Neural progenitor cell (in vitro differentiated cells): ENCODE data around the gene KRTAP5-9. TPM values are rescaled to one million over a fixed set of nuclear protein-coding genes. Genes with fewer than 3 reads are reported as not detected.

ENCODE experiments used
- DNase-seq: peaks from one replicate; pipeline ENCODE4 v3.0.0-alpha.2; 2016; ENCODE audit warnings: low spot score
- H2AFZ ChIP-seq: fragments of 200-600 bp; sonication (generic); replicated peaks from 2 replicates; pipeline ENCODE4 v1.6.1; 2016; ENCODE audit warnings: antibody characterized with exemption
- H3F3A ChIP-seq: fragments of 200-600 bp; sonication (generic); 2 replicates; pipeline ENCODE4 v1.6.1; 2016; ENCODE audit warnings: antibody characterized with exemption, low read depth
- H3K27ac ChIP-seq: fragments of 200-600 bp; sonication (generic); 2 replicates; pipeline ENCODE4 v1.5.1; 2016; ENCODE audit warnings: mild to moderate bottlenecking
- H3K27me3 ChIP-seq: fragments of 200-600 bp; sonication (generic); 2 replicates; pipeline ENCODE4 v1.6.1; 2016; ENCODE audit warnings: mild to moderate bottlenecking, moderate library complexity
- H3K36me3 ChIP-seq: fragments of 200-600 bp; sonication (generic); 2 replicates; pipeline ENCODE4 v1.5.1; 2016
- H3K4me1 ChIP-seq: fragments of 200-600 bp; sonication (generic); 2 replicates; pipeline ENCODE4 v1.6.1; 2016; ENCODE audit warnings: mixed run types
- H3K4me2 ChIP-seq: fragments of 200-600 bp; sonication (generic); 2 replicates; pipeline ENCODE4 v1.6.1; 2016
- H3K4me3 ChIP-seq: fragments of 200-600 bp; sonication (generic); 2 replicates; pipeline ENCODE4 v1.5.1; 2016
- H3K79me2 ChIP-seq: fragments of 200-600 bp; sonication (generic); 2 replicates; pipeline ENCODE4 v1.6.1; 2016; ENCODE audit warnings: low read depth
- H3K9ac ChIP-seq: fragments of 200-600 bp; sonication (generic); 2 replicates; pipeline ENCODE4 v1.6.1; 2016
- H3K9me3 ChIP-seq: fragments of 200-600 bp; sonication (generic); 2 replicates; pipeline ENCODE4 v1.5.1; 2016; ENCODE audit warnings: low read depth
- H4K20me1 ChIP-seq: fragments of 200-600 bp; sonication (generic); 2 replicates; pipeline ENCODE4 v1.6.1; 2016; ENCODE audit warnings: low read depth
- H3K27ac Mint-ChIP-seq: 3 replicates; pipeline ENCODE4 v1.8.0; 2021; ENCODE audit warnings: mixed read lengths
- H3K27me3 Mint-ChIP-seq: 2 replicates; pipeline ENCODE4 v1.8.0; 2022; ENCODE audit warnings: low read depth, mild to moderate bottlenecking, inconsistent platforms, moderate library complexity, mixed read lengths; ENCODE audit not compliant: insufficient read depth
- H3K36me3 Mint-ChIP-seq: 3 replicates; pipeline ENCODE4 v1.8.0; 2021; ENCODE audit warnings: mixed read lengths
- H3K4me1 Mint-ChIP-seq: 3 replicates; pipeline ENCODE4 v1.8.0; 2021; ENCODE audit warnings: mixed read lengths
- H3K4me3 Mint-ChIP-seq: 3 replicates; pipeline ENCODE4 v1.8.0; 2021; ENCODE audit warnings: mild to moderate bottlenecking, moderate library complexity, mixed read lengths
- H3K9me3 Mint-ChIP-seq: 3 replicates; pipeline ENCODE4 v1.8.0; 2020; ENCODE audit warnings: mixed read lengths
- CTCF ChIP-seq: fragments of 200-600 bp; sonication (generic); IDR thresholded peaks from 2 replicates; pipeline ENCODE4 v1.5.1; 2017; ENCODE audit warnings: antibody characterized with exemption, mild to moderate bottlenecking
- EZH2 ChIP-seq: fragments of 200-600 bp; sonication (generic); IDR thresholded peaks from 2 replicates; pipeline ENCODE4 v1.6.1; 2017; ENCODE audit warnings: antibody characterized with exemption, mild to moderate bottlenecking, moderate library complexity
- EZH2phosphoT487 ChIP-seq: fragments of 200-600 bp; sonication (generic); IDR thresholded peaks from 2 replicates; pipeline ENCODE4 v1.6.1; 2017; ENCODE audit warnings: antibody characterized with exemption
- total RNA-seq: library from RNA; depleted of rRNA; stranded (reverse); fragments of >200 nt; gene quantifications from 2 replicates; pipeline ENCODE4 v1.2.3, GENCODE V29; 2015; ENCODE audit warnings: low replicate concordance

The KRTAP5-9 gene
- total RNA-seq, 1 donor from 2014 or later = not detected

DNA sequence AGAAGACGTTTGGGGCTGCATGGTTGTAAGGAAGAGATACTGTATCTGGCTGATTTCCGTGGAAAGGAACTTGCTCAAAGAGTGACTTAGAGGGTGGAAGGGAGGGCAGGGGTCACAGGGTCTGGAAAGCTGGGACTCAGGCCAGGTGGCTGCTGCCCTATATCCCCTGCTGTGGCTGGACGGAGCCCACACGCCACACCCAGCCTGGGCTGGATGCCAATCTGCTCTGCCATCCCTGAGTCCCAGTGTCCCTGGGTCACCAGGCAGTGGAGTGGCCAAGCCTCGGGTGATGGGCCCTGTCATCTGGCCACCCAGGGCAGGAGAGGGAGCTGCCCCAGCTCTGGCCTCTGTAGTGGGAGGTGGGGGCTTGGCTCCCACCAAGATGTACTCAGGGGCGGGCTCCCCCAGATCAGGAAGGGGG lies 47.6 kb upstream of the KRTAP5-9 start:
- H3K4me3 Mint-ChIP-seq = no peak overlapping the region
- Histone ChIP-seq H3F3A (peaks cover 4% of the 10 kb centered on the region), H3K4me3 (no peak overlapping the region), H3K36me3 (no peaks in the 10 kb centered on the region), H2AFZ (no peak overlapping the region), H3K9ac (no peak overlapping the region), H3K4me1 (peaks cover 15% of the 10 kb centered on the region), H3K4me2 (no peak overlapping the region), H3K27ac (no peak overlapping the region), H3K79me2 (no peaks in the 10 kb centered on the region), H3K27me3 (no peaks in the 10 kb centered on the region), H3K9me3 (no peaks in the 10 kb centered on the region), H4K20me1 (no peaks in the 10 kb centered on the region)
- peaks cover 18% of the 10 kb centered on the region for H3K36me3 Mint-ChIP-seq
- no peaks in the 10 kb centered on the region for H3K9me3 Mint-ChIP-seq
- no peak for DNase-seq
- H3K27me3 Mint-ChIP-seq = peaks cover 5% of the 10 kb centered on the region
- no peak overlapping the region for H3K27ac Mint-ChIP-seq
- H3K4me1 Mint-ChIP-seq = peaks cover 17% of the 10 kb centered on the region
- TF ChIP-seq CTCF = no peak
- no peak for TF ChIP-seq EZH2phosphoT487

GRCh38 chr11:71501071-71501985 lies 46.9 kb upstream of the KRTAP5-9 start:
- Mint-ChIP-seq H3K9me3 (no peaks in the 10 kb centered on the region), H3K27me3 (peaks cover 5% of the 10 kb centered on the region), H3K4me1 (peaks cover 19% of the 10 kb centered on the region), H3K36me3 (peaks cover 18% of the 10 kb centered on the region), H3K4me3 (no peak overlapping the region), H3K27ac (no peak overlapping the region)
- Histone ChIP-seq H3K36me3 (no peaks in the 10 kb centered on the region), H2AFZ (no peak overlapping the region), H3K4me3 (no peak overlapping the region), H3K4me2 (no peak overlapping the region), H4K20me1 (no peaks in the 10 kb centered on the region), H3K27me3 (no peaks in the 10 kb centered on the region), H3K27ac (no peak overlapping the region), H3K9me3 (no peaks in the 10 kb centered on the region), H3K4me1 (peaks cover 15% of the 10 kb centered on the region), H3K9ac (no peak overlapping the region), H3K79me2 (no peaks in the 10 kb centered on the region), H3F3A (peaks cover 4% of the 10 kb centered on the region)
- no peak for DNase-seq
- TF ChIP-seq CTCF (no peak), EZH2phosphoT487 (no peak), EZH2 (no peak)

- Histone ChIP-seq H2AFZ (no peak overlapping the region), H3K36me3 (no peaks in the 10 kb centered on the region), H3F3A (peaks cover 4% of the 10 kb centered on the region), H3K4me3 (no peak overlapping the region), H3K27me3 (no peaks in the 10 kb centered on the region), H3K4me1 (peaks cover 15% of the 10 kb centered on the region), H3K79me2 (no peaks in the 10 kb centered on the region), H4K20me1 (no peaks in the 10 kb centered on the region), H3K4me2 (no peak overlapping the region), H3K9ac (no peak overlapping the region), H3K9me3 (no peaks in the 10 kb centered on the region), H3K27ac (no peak overlapping the region)
- Mint-ChIP-seq H3K4me3 (no peak overlapping the region), H3K27ac (no peak overlapping the region), H3K27me3 (peaks cover 5% of the 10 kb centered on the region), H3K4me1 (peaks cover 19% of the 10 kb centered on the region), H3K9me3 (no peaks in the 10 kb centered on the region), H3K36me3 (peaks cover 22% of the 10 kb centered on the region)
- TF ChIP-seq EZH2 = no peak
- no peak for TF ChIP-seq EZH2phosphoT487
- TF ChIP-seq CTCF = no peak
- no peak for DNase-seq
Observed at GRCh38 chr11:71502026-71502425, 46.2 kb upstream of the KRTAP5-9 start.
